ENCODE measurements around the gene CFAP91. TPM values are rescaled to one million over a fixed set of nuclear protein-coding genes. Genes with fewer than 3 reads are reported as not detected.

CFAP91 gene
- total RNA-seq, 1 donor: 0.36 TPM

GRCh38 chr3:119662604-119663373, 40.0 kb upstream of the CFAP91 start:
- DNase-seq (ENCODE audit: insufficient read length, low spot score, missing footprints): no peak

GRCh38 chr3:119663885-119664284, 38.9 kb upstream of the CFAP91 start:
- H3K36me3 ChIP-seq (ENCODE audit: insufficient read depth, low read length): no peaks in the 10 kb centered on the region
- peak overlapping the region; percentile 45 for H3K4me2 ChIP-seq (ENCODE audit: insufficient read depth, low read length)
- no peak overlapping the region for H3K4me3 ChIP-seq (ENCODE audit: insufficient read depth, low read length)
- H3K9me3 ChIP-seq (ENCODE audit: low read depth, low read length): no peaks in the 10 kb centered on the region
- H3K79me2 ChIP-seq (ENCODE audit: insufficient read depth, low read length): no peaks in the 10 kb centered on the region
- H3K4me1 ChIP-seq (ENCODE audit: insufficient read depth, low read length): peaks cover 46% of the 10 kb centered on the region
- TF ChIP-seq CTCF (IDR thresholded peaks at IDR 0.05; ENCODE audit: extremely low read depth, low read depth, low read length): no peak
- H4K20me1 ChIP-seq (ENCODE audit: insufficient read depth, low read length): no peaks in the 10 kb centered on the region
- H3K27ac ChIP-seq (ENCODE audit: low read depth, low read length): peak overlapping the region; percentile 88
- H2AFZ ChIP-seq (ENCODE audit: low read length): peak overlapping the region; percentile 71
- H3K27me3 ChIP-seq (ENCODE audit: insufficient read depth, low read length): no peaks in the 10 kb centered on the region
- no peak for DNase-seq (ENCODE audit: insufficient read length, low spot score, missing footprints)

More at GRCh38 chr3:119662604-119663373, 40.0 kb upstream of the CFAP91 start:
- H3K27me3 ChIP-seq (ENCODE audit: insufficient read depth, low read length): no peaks in the 10 kb centered on the region
- no peaks in the 10 kb centered on the region for H3K79me2 ChIP-seq (ENCODE audit: insufficient read depth, low read length)
- no peak overlapping the region for H3K4me3 ChIP-seq (ENCODE audit: insufficient read depth, low read length)
- TF ChIP-seq CTCF (IDR thresholded peaks at IDR 0.05; ENCODE audit: extremely low read depth, low read depth, low read length): peak; percentile 19
- H3K36me3 ChIP-seq (ENCODE audit: insufficient read depth, low read length): no peaks in the 10 kb centered on the region
- peak overlapping the region; percentile 21 for H2AFZ ChIP-seq (ENCODE audit: low read length)
- no peaks in the 10 kb centered on the region for H3K9me3 ChIP-seq (ENCODE audit: low read depth, low read length)
- peaks cover 46% of the 10 kb centered on the region for H3K4me1 ChIP-seq (ENCODE audit: insufficient read depth, low read length)
- H3K27ac ChIP-seq (ENCODE audit: low read depth, low read length): peak overlapping the region; percentile 88
- H4K20me1 ChIP-seq (ENCODE audit: insufficient read depth, low read length): no peaks in the 10 kb centered on the region
- peak overlapping the region; percentile 45 for H3K4me2 ChIP-seq (ENCODE audit: insufficient read depth, low read length)

- TF ChIP-seq CTCF (IDR thresholded peaks at IDR 0.05; ENCODE audit: extremely low read depth, low read depth, low read length): no peak
- H3K9me3 ChIP-seq (ENCODE audit: low read depth, low read length): no peaks in the 10 kb centered on the region
- H4K20me1 ChIP-seq (ENCODE audit: insufficient read depth, low read length): no peaks in the 10 kb centered on the region
- peak overlapping the region; percentile 71 for H2AFZ ChIP-seq (ENCODE audit: low read length)
- peaks cover 46% of the 10 kb centered on the region for H3K4me1 ChIP-seq (ENCODE audit: insufficient read depth, low read length)
- H3K27me3 ChIP-seq (ENCODE audit: insufficient read depth, low read length): no peaks in the 10 kb centered on the region
- H3K4me3 ChIP-seq (ENCODE audit: insufficient read depth, low read length): no peak overlapping the region
- H3K79me2 ChIP-seq (ENCODE audit: insufficient read depth, low read length): no peaks in the 10 kb centered on the region
- H3K27ac ChIP-seq (ENCODE audit: low read depth, low read length): peak overlapping the region; percentile 88
- DNase-seq (ENCODE audit: insufficient read length, low spot score, missing footprints): no peak
- peak overlapping the region; percentile 45 for H3K4me2 ChIP-seq (ENCODE audit: insufficient read depth, low read length)
- H3K36me3 ChIP-seq (ENCODE audit: insufficient read depth, low read length): no peaks in the 10 kb centered on the region
These were observed 38.5 kb upstream of the CFAP91 start for GRCh38 chr3:119664370-119664769.

GRCh38 chr3:119664850-119665379, 37.9 kb upstream of the CFAP91 start:
- Histone ChIP-seq H3K4me1 (ENCODE audit: insufficient read depth, low read length) (peaks cover 47% of the 10 kb centered on the region), H3K27me3 (ENCODE audit: insufficient read depth, low read length) (no peaks in the 10 kb centered on the region), H2AFZ (ENCODE audit: low read length) (peak overlapping the region; percentile 71), H3K9me3 (ENCODE audit: low read depth, low read length) (no peaks in the 10 kb centered on the region), H3K36me3 (ENCODE audit: insufficient read depth, low read length) (peaks cover under 1% of the 10 kb centered on the region), H3K4me3 (ENCODE audit: insufficient read depth, low read length) (no peak overlapping the region), H3K27ac (ENCODE audit: low read depth, low read length) (peak overlapping the region; percentile 88), H4K20me1 (ENCODE audit: insufficient read depth, low read length) (no peaks in the 10 kb centered on the region), H3K4me2 (ENCODE audit: insufficient read depth, low read length) (peak overlapping the region; percentile 45), H3K79me2 (ENCODE audit: insufficient read depth, low read length) (no peaks in the 10 kb centered on the region)
- no peak for DNase-seq (ENCODE audit: insufficient read length, low spot score, missing footprints)
- TF ChIP-seq CTCF (IDR thresholded peaks at IDR 0.05; ENCODE audit: extremely low read depth, low read depth, low read length): no peak
